Upper lobe of left lung (tissue), 6 donors: Measurements from ENCODE around the gene CANT1. TPM values are rescaled to one million over a fixed set of nuclear protein-coding genes. Genes with fewer than 3 reads are reported as not detected.
A peak's percentile ranks its signal among the peaks of the same experiment; 100 is the strongest.

ENCODE experiments used
- ATAC-seq, 2 donors: fragments of 200-7000 bp; cut with Tn5 transposase; one replicate each; pipeline ENCODE4 v1.9.1; 2022; ENCODE audit warnings: mild to moderate bottlenecking in 2 of 2, moderate library complexity in 2 of 2; ENCODE audit not compliant: low FRiP score in 2 of 2
- DNase-seq, 2 donors: peaks; one replicate each; pipeline ENCODE4 v3.0.0-alpha.2; 2019 to 2020
- H3K27ac ChIP-seq, 4 donors: fragments of 200-600 bp; sonication (generic); one replicate each; pipeline ENCODE4 v1.5.1; 2016 to 2019
- H3K27me3 ChIP-seq, 4 donors: fragments of 200-600 bp; sonication (generic); one replicate each; pipeline ENCODE4 v1.5.1; 2017 to 2019
- H3K36me3 ChIP-seq, 4 donors: fragments of 200-600 bp; sonication (generic); one replicate each; pipeline ENCODE4 v1.5.1; 2016 to 2019
- H3K4me1 ChIP-seq, 4 donors: fragments of 200-600 bp; sonication (generic); one replicate each; pipeline ENCODE4 v1.5.1; 2018 to 2019
- H3K4me3 ChIP-seq, 4 donors: fragments of 200-600 bp; sonication (generic); one replicate each; pipeline ENCODE4 v1.5.1; 2017 to 2019; ENCODE audit warnings: mild to moderate bottlenecking in 2 of 4, moderate library complexity in 1 of 4
- H3K9me3 ChIP-seq, 4 donors: fragments of 200-600 bp; sonication (generic); one replicate each; pipeline ENCODE4 v1.5.1; 2018 to 2019
- CTCF ChIP-seq, 6 experiments: fragments of 450-650 bp in 4 of 6; fragments of 200-600 bp in 2 of 6; sonication (generic) in 2 of 6; IDR thresholded peaks; one replicate each; pipeline ENCODE4 v1.5.1; 2016 to 2019; ENCODE audit warnings: antibody characterized with exemption in 6 of 6
- EP300 ChIP-seq, 4 donors: sonication (generic); formaldehyde crosslinking; IDR thresholded peaks; one replicate each; pipeline ENCODE4 v1.5.1; 2017; ENCODE audit warnings: antibody characterized with exemption in 4 of 4, control low read depth in 2 of 4
- POLR2A ChIP-seq, 4 donors: fragments of 450-650 bp; IDR thresholded peaks; one replicate each; pipeline ENCODE4 v1.5.1; 2016 to 2017; ENCODE audit warnings: antibody characterized with exemption in 4 of 4, mild to moderate bottlenecking in 2 of 4
- POLR2AphosphoS5 ChIP-seq, 2 donors: sonication (generic); formaldehyde crosslinking; IDR thresholded peaks; one replicate each; pipeline ENCODE4 v1.5.1; 2017; ENCODE audit warnings: antibody characterized with exemption in 2 of 2
- WGBS, 2 donors: methylation state at CpG; one replicate each; pipeline ENCODE4 v1.1.5; 2017 to 2018; 5-methylcytosine and 5-hydroxymethylcytosine counted together
- total RNA-seq, 6 donors: library from RNA; depleted of rRNA in 4 of 6; stranded (reverse); fragments of >200 nt in 4 of 6; gene quantifications; one replicate each; pipeline versions ENCODE4 v1.1.0 to v1.2.1, GENCODE V29; 2016 to 2021
- donor health status: DM: no; HTN: no; CAD: no; lungs with moderate emphysema.
- donor health status: DM: no; HTN: yes; CAD: no; lungs with severe emphysema.

The CANT1 gene
- total RNA-seq, 6 donors from 2014 or later: 19.5 to 77.8 (median 38.6) TPM

GRCh38 chr17:78974635-78975591 is 34.7 kb downstream of the CANT1 start:
- Histone ChIP-seq H3K9me3 (no peaks in the 10 kb centered on the region), H3K27ac (peak overlapping the region in 3 of 4 donors; percentile 75 to 84 (median 78)), H3K4me3 (peak overlapping the region in 1 of 4 donors; percentile 21), H3K36me3 (peaks cover 0 to 7% (median 4%) of the 10 kb centered on the region in 4 donors), H3K4me1 (peaks cover 35 to 64% (median 57%) of the 10 kb centered on the region in 4 donors), H3K27me3 (no peaks in the 10 kb centered on the region)
- peak; percentile 74 to 90 for DNase-seq
- peak; percentile 54 to 70 for ATAC-seq
- TF ChIP-seq CTCF (IDR thresholded peaks at IDR 0.05): no peak
- peak in 1 of 2 donors; percentile 48 for TF ChIP-seq POLR2AphosphoS5 (IDR thresholded peaks at IDR 0.05)
- WGBS, 2 donors: 67 to 72% methylated on average over 19 to 26 of the region's 30 CpGs

GRCh38 chr17:78973792-78974520 is 35.6 kb downstream of the CANT1 start:
- no peak for ATAC-seq
- no peaks in the 10 kb centered on the region for H3K27me3 ChIP-seq
- TF ChIP-seq EP300 (IDR thresholded peaks at IDR 0.05) (no peak), POLR2A (IDR thresholded peaks at IDR 0.05) (no peak), CTCF (IDR thresholded peaks at IDR 0.05) (no peak), POLR2AphosphoS5 (IDR thresholded peaks at IDR 0.05) (no peak)
- H3K4me3 ChIP-seq: no peak overlapping the region
- 83 to 84% methylated on average over 21 to 23 of the region's 23 CpGs for WGBS, 2 donors
- H3K27ac ChIP-seq: peak overlapping the region in 3 of 4 donors; percentile 3 to 52 (median 51)
- H3K9me3 ChIP-seq: no peaks in the 10 kb centered on the region
- no peak for DNase-seq
- peaks cover 30 to 54% (median 48%) of the 10 kb centered on the region in 4 donors for H3K4me1 ChIP-seq
- H3K36me3 ChIP-seq: peaks cover 0 to 12% (median 5%) of the 10 kb centered on the region in 4 donors

GRCh38 chr17:78973196-78973595 is 36.4 kb downstream of the CANT1 start:
- H3K27ac ChIP-seq: peak overlapping the region in 2 of 4 donors; percentile 3 to 52
- H3K4me3 ChIP-seq: no peak overlapping the region
- H3K9me3 ChIP-seq: no peaks in the 10 kb centered on the region
- no peak for TF ChIP-seq EP300 (IDR thresholded peaks at IDR 0.05)
- TF ChIP-seq POLR2AphosphoS5 (IDR thresholded peaks at IDR 0.05): no peak
- no peak for TF ChIP-seq POLR2A (IDR thresholded peaks at IDR 0.05)
- TF ChIP-seq CTCF (IDR thresholded peaks at IDR 0.05): no peak
- no peak for ATAC-seq
- peaks cover 0 to 17% (median 5%) of the 10 kb centered on the region in 4 donors for H3K36me3 ChIP-seq
- no peaks in the 10 kb centered on the region for H3K27me3 ChIP-seq
- H3K4me1 ChIP-seq: peaks cover 24 to 47% (median 41%) of the 10 kb centered on the region in 4 donors
- WGBS, 2 donors: 94% methylated on average over 8 of the region's 11 CpGs; no CpG with 5 or more reads in 1 of the 2 donors
- no peak for DNase-seq

- ATAC-seq (no peak), DNase-seq (no peak)
- TF ChIP-seq POLR2A (IDR thresholded peaks at IDR 0.05) (no peak), CTCF (IDR thresholded peaks at IDR 0.05) (no peak), EP300 (IDR thresholded peaks at IDR 0.05) (no peak), POLR2AphosphoS5 (IDR thresholded peaks at IDR 0.05) (no peak)
- Histone ChIP-seq H3K27ac (peak overlapping the region in 1 of 4 donors; percentile 3), H3K9me3 (no peaks in the 10 kb centered on the region), H3K4me3 (no peak overlapping the region), H3K36me3 (peaks cover 0 to 19% (median 5%) of the 10 kb centered on the region in 4 donors), H3K4me1 (peaks cover 19 to 41% (median 35%) of the 10 kb centered on the region in 4 donors), H3K27me3 (no peaks in the 10 kb centered on the region)
- WGBS, 2 donors: 90 to 92% methylated on average over 9 to 15 of the region's 15 CpGs
These were observed 37.0 kb downstream of the CANT1 start for GRCh38 chr17:78972507-78973105.
